NAMALWA (cell line): Measurements from ENCODE around the gene AFF3.

Experiments used
- DNase-seq: peaks from one replicate; pipeline ENCODE4 v3.0.0-alpha.2; 2015; ENCODE audit warnings: low spot score

The AFF3 gene

GRCh38 chr2:99821572-99821971 lies 320.8 kb downstream of the AFF3 start:
- DNase-seq = no peak

GRCh38 chr2:99821039-99821438 lies 321.4 kb downstream of the AFF3 start:
- DNase-seq = no peak

GRCh38 chr2:99819766-99820165 lies 322.6 kb downstream of the AFF3 start:
- no peak for DNase-seq

DNA sequence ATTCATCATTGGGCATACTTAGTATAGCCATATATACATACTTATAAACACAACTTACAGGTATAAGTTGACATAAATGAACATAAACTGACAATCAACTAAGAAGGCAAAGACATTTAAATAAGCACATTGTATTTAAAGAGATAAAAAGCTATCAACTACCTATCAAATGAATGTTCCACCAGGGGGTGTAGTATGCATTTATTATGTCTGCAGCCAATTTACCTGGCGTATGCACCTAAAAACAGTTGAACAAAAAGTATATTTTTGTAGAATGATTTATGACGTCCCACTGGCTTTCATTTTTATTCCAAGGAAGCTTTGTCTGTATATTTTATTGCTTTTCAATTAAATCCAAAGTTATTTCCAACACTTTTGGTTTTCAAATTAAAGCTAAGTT lies 323.5 kb downstream of the AFF3 start:
- peak; percentile 36 for DNase-seq

DNA sequence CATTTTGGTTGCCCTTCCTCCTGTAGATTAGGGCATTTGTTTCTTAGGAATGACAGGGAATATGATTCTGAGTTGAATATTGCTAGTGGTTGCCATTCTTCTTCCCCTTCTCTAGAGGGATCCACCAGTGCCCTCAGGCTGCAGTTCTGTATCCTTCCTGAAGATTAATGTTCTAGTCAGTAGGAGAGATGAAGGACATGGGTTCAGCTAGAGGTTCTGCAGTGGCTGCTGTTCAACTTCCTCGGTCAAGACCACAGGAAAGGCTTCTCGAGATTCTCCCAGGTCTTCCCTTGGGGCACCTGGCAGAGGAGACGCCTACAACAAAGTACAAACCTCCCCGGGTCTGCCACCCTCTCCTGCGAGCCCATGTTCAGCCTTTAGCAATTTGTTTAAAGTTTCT lies 325.5 kb downstream of the AFF3 start:
- no peak for DNase-seq

DNA sequence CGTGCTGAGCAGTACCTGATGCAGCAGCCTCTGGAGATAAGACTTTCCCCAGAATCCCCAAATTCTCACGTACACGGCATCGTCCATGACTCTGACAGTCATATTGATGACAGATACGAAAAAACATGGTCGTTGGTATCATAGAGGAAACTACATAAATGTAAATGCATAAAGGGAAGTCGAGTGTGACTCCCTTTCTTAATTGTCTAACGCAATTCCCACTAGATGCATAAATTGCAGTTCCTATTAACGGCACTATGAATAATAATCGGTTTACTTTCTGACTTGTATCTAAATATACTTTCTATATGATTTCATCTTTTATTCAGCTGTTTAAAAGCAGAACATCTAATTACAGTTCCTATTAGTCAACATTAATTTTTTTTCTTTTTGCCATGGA lies 330.0 kb downstream of the AFF3 start:
- no peak for DNase-seq

- no peak for DNase-seq
Observed at GRCh38 chr2:99811544-99811943, 330.8 kb downstream of the AFF3 start.

DNA sequence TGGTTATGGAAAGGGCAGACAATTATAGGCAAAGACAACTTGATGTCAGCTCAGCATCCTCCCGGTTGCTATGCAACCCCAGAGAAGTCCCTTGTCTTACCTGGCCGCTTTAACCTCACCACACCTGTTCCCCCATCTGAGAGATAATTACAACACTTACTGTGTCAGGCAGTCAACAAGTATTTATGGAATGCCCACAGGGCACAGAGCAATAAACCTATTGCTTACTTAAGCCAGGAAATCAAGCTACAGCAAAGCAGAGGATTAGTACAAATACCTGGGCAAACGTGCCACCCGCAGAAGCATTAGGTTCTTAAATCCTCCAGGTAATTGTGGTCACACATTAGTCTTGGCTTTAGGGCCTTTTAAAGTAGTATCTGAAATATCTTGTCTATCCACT lies 332.2 kb downstream of the AFF3 start:
- DNase-seq = no peak

GRCh38 chr2:99809259-99809900 lies 333.0 kb downstream of the AFF3 start:
- DNase-seq = no peak

DNA sequence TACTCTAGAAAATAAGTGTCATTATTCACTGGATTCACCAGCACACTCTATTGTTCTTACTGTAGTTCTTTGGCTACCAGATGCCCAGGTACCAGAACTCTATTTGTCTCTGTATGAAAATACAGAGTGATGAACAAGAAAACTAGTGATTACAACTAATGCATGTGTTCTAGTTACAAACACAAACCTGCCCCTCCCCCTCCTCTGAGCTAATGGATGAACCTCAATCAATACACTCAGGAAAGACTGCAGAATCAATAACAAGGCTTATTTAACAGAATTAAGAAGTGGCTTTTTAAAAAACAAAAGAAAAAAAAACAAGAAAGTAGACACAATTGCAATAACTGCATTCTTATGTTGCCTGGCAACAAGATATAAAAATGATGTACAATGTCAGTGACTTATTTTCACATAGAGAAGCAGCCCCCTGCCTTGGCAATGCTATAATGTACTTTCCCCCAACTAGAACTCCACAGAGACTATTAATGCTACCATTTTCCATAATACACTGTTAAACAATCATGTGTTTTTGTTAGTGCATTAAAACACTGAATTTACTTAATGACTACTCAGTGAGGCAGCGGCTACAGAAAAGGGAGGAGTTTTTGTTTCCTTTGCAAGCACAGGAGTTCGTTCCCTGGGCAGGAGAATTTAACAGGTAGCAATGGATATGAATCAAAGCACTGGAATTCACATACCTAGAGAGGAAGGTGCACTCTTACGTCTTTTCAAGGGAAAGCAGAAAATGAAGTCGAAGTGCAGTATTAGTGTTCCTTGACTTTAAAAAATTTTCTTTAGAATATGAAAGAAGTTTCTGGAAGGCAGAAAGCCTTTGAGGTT lies 333.8 kb downstream of the AFF3 start:
- DNase-seq = no peak

GRCh38 chr2:99806758-99807157 lies 335.6 kb downstream of the AFF3 start:
- DNase-seq = no peak

DNA sequence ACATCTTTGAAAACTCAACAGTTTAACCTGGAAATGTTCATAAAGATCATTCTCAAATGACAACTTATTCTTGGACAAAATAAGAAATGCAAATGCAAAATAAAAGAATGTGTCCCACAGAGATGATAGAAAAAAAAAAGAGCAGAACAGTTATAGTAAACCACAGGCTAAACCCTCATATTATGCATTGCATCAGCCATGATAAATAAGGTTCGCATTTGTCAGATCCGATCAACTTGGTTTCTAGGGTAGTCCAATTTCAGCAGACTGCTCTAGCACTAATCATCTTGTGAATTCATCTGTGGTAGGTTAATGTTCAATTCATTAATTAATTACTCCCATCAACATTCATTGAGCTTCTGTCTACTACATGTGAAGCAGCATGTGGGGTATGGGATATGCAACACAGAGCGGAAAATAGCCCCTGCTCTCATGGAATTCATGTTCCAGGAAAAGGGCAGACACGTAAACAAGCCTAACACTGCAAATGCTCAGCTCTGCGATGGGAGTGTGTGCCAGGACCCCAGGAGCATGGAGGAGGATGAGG lies 336.4 kb downstream of the AFF3 start:
- no peak for DNase-seq

DNA sequence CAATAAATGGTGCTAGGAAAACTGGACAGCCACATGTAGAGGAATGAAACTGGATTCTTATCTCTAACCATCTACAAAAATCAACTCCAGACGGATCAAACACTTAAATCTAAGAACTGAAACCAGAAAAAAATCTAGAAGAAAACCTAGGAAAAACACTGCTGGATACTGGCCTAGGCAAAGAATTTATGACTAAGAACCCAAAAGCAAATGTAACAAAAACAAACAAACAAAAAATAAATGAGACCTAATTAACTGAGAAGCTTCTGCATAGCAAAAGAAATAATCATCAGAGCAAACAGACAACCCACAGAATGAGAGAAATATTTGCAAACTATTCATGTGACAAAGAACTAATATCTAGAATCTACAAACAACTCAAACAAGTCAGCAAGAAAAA lies 338.5 kb downstream of the AFF3 start:
- DNase-seq = no peak

DNA sequence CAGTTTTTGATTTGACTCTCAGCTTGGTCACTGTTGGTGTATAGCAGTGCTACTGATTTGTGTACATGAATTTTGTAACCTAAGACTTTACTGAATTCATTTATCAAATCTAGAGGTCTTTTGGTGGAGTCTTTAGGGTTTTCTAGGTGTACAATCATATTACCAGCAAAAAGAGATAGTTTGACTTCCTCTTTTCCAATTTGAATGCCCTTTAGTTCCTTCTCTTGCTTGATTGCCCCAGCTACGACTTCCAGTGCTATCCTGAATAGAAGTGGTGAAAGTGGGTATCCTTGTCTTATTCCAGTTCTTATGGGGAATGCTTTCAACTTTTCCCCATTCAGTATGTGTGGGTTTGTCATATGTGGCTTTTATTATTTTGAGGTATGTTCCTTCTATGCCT lies 339.7 kb downstream of the AFF3 start:
- DNase-seq = peak; percentile 26

DNA sequence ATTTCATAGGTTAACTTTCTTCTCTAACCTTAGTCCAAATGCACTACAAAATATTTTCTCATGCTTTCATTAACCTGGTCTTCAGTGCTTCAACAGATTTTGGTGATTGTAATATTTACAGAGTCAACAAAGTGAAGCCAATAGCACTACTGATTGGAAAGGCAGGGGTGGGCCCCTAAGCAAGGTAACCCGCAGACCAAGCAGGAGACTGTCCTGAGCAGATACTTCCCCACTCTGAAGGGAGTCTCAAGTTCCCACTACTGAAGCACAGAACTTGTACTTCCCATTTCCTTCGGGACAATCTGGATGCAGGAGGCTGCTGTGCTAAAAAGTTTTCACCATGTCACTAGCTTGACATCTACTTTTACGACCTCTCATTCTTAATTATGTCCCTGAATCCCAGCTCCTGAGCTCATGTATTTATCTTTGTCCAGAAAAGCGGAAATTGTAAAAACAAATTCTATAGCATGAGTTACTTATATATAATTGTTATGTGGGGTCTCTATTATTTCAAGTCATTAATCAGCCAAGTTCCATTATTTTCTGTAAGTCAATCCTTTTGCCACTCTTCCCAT lies 341.0 kb downstream of the AFF3 start:
- DNase-seq = no peak

- DNase-seq = no peak
Observed at GRCh38 chr2:99797475-99797874, 344.9 kb downstream of the AFF3 start.

GRCh38 chr2:99794414-99794813 lies 348.0 kb downstream of the AFF3 start:
- no peak for DNase-seq

GRCh38 chr2:99793022-99793421 lies 349.4 kb downstream of the AFF3 start:
- no peak for DNase-seq

DNA sequence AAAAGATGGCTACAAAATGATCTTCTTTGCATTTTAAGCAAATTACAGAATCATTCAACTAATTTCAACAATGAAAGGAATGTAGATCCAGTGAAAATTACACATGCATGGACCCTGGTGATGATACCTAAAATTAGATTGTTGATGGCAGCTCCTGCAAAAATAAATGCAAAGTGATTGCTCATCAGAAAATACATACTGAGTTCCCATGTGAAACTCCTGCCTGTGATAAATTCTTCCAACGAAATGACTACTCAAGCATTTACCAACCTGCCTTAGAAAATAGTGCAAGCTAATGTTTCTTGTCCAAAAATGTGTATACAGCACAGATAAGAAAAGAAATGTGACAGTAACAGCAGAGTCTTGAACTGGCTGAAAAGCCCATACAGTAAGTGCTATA lies 352.5 kb downstream of the AFF3 start:
- DNase-seq = no peak

- DNase-seq = no peak
Observed at GRCh38 chr2:99787769-99788382, 354.5 kb downstream of the AFF3 start.

DNA sequence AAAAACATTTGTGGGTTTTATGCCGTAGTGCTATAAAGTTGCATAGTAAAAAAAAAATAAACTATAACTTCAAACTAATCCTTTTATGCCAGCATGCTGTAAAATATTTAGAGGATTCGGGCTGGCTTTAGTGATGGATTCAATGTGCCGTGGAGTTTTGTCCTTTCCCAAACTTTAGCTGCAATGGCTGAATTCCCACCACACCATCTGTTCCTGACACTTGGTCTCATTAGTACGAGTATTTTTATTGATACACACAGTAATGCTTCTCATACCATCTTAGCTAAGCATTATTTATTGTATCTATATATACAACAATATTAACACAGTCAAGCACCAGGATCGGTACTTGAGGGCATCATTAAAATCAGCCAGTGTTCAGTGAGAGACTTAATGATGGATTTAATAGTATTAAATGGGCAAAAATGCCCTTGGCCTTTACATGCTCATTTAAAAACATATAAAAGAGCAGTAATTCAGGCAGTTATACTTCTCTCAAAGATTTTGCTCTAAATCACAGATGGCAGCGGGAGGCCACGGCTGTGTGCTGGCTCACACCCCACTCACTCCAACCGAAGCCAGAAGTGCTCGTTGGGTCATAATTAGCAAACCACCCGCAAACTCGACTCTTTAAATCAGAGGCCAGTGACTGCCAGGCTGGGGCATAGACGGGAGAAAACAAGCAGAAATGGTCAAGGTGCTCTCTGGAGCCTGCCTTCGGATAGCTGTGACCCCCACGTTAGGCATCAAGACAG lies 355.6 kb downstream of the AFF3 start:
- DNase-seq = no peak

GRCh38 chr2:99784946-99785345 lies 357.4 kb downstream of the AFF3 start:
- DNase-seq = no peak
